ENCODE data around the gene ST3GAL3. TPM values are rescaled to one million over a fixed set of nuclear protein-coding genes. Genes with fewer than 3 reads are reported as not detected.

ST3GAL3 gene
- total RNA-seq, 4 donors from 2014 or later: 4.1 to 47.2 (median 19.0) TPM

DNA sequence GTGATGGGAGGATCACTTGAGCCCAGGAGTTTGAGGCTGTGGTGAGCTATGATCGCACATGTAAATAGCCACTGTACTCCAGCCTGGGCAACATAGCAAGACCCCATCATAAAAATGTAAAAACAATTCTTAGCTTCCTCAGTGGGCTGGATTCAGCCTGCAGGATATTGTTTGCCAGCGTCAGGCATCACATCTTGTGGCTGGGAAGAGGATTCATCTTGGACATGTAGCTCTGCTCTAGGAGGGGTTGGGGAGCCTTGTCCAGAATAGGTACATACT, 19.3 kb upstream of the ST3GAL3 start:
- Histone ChIP-seq H3K36me3 (no peaks in the 10 kb centered on the region), H3K27ac (no peak overlapping the region)
- intact Hi-C loops (cut with DNase I; ENCODE audit: low total_unique reads): no loop called here

DNA sequence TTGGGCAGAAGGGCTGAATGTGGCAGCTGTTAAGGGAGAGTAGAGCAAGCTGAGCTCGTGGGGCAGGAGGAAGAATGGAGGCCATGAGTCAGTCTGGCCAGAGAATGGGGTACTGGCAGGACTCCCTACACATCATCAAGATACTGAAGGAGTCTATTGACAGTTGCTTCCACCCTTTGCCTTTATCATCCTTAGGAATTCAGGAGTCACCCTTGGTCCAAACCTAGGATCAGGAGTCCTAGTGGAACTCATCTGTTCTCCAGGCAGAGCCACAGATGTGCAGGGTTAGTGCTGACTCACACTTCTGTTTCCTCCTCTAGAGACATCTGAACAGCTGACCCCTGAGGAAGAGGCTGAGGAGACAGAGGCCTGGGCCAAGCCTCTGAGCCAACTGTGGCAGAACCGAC, 18.7 kb upstream of the ST3GAL3 start:
- Histone ChIP-seq H3K4me3 (no peak overlapping the region), H3K27me3 (no peaks in the 10 kb centered on the region), H3K27ac (no peak overlapping the region), H3K9me3 (no peaks in the 10 kb centered on the region), H3K36me3 (no peaks in the 10 kb centered on the region), H3K4me1 (no peaks in the 10 kb centered on the region)
- TF ChIP-seq, protein P1, sequence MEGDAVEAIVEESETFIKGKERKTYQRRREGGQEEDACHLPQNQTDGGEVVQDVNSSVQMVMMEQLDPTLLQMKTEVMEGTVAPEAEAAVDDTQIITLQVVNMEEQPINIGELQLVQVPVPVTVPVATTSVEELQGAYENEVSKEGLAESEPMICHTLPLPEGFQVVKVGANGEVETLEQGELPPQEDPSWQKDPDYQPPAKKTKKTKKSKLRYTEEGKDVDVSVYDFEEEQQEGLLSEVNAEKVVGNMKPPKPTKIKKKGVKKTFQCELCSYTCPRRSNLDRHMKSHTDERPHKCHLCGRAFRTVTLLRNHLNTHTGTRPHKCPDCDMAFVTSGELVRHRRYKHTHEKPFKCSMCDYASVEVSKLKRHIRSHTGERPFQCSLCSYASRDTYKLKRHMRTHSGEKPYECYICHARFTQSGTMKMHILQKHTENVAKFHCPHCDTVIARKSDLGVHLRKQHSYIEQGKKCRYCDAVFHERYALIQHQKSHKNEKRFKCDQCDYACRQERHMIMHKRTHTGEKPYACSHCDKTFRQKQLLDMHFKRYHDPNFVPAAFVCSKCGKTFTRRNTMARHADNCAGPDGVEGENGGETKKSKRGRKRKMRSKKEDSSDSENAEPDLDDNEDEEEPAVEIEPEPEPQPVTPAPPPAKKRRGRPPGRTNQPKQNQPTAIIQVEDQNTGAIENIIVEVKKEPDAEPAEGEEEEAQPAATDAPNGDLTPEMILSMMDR (IDR thresholded peaks at IDR 0.05): no peak
- no peak for TF ChIP-seq POLR2A (IDR thresholded peaks at IDR 0.05)
- no peak for DNase-seq
- intact Hi-C loops (cut with DNase I; ENCODE audit: low total_unique reads): no loop called here

More for the DNA sequence above, 19.3 kb upstream of the ST3GAL3 start:
- TF ChIP-seq POLR2A (IDR thresholded peaks at IDR 0.05): no peak
- TF ChIP-seq, protein P1 (IDR thresholded peaks at IDR 0.05): no peak
- H3K9me3 ChIP-seq: no peaks in the 10 kb centered on the region
- H3K4me3 ChIP-seq: no peak overlapping the region
- H3K27me3 ChIP-seq: no peaks in the 10 kb centered on the region
- no peak for DNase-seq
- H3K4me1 ChIP-seq: no peaks in the 10 kb centered on the region

- no peak overlapping the region for H3K27ac ChIP-seq
- H3K4me1 ChIP-seq: no peaks in the 10 kb centered on the region
- DNase-seq: no peak
- no peak for TF ChIP-seq POLR2A (IDR thresholded peaks at IDR 0.05)
- TF ChIP-seq, protein P1 (IDR thresholded peaks at IDR 0.05): no peak
- H3K9me3 ChIP-seq: no peaks in the 10 kb centered on the region
- intact Hi-C loops (cut with DNase I; ENCODE audit: low total_unique reads): no loop called here
- no peak overlapping the region for H3K4me3 ChIP-seq
- no peaks in the 10 kb centered on the region for H3K36me3 ChIP-seq
- no peaks in the 10 kb centered on the region for H3K27me3 ChIP-seq
Measured at GRCh38 chr1:43689289-43689688, 18.0 kb upstream of the ST3GAL3 start.

DNA sequence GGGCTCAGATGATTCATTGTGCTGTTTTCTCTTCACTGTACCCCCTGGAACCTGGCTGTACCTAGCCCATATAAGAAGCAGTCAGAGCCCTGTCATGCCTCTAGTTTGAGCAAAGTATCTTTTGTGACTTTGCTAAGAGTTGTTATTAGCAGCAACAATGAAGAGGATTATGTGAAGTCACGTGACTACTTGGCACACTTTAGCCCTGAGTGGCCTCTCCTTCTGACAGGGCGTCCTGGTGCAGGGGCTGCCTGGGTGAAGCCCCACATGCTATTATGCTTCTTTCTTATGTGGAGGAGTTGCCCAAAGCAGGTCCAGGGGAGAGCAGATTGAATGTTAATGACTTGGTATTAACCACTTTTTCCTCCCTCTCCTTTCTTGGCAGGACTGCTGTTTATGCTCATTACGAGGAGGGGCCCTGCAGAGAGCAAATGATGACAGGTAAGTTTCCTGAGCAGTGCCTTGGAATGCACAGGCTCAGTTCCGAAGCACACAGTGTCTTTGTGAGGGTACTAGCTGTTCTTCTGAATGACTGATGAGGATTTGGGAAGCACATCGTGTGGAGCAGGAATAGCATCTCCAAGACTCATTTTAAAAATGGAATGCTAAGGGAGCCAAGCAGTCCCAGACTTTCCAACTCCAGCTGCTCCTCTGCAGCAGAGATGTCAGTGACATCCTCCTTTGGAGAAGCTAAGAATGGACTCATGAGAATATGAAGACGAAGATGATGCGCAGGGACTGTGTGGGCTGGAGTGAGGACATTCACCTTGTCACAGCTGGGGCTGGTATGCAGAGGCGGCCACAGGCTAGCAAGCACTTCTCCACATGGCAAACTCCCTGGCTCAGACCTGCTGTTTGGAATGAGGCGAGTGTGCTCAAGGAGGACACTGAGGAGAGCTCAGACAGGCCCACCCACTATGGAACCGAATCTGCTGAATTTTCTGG, 15.2 kb upstream of the ST3GAL3 start:
- Histone ChIP-seq H3K9me3 (no peaks in the 10 kb centered on the region), H3K27ac (peak overlapping the region in 1 of 2 donors; percentile 8), H3K4me1 (no peaks in the 10 kb centered on the region), H3K27me3 (no peaks in the 10 kb centered on the region), H3K36me3 (no peaks in the 10 kb centered on the region), H3K4me3 (no peak overlapping the region)
- no peak for DNase-seq
- TF ChIP-seq POLR2A (IDR thresholded peaks at IDR 0.05): no peak
- TF ChIP-seq, protein P1 (IDR thresholded peaks at IDR 0.05): no peak
- intact Hi-C loops (cut with DNase I; ENCODE audit: low total_unique reads): no loop called here

DNA sequence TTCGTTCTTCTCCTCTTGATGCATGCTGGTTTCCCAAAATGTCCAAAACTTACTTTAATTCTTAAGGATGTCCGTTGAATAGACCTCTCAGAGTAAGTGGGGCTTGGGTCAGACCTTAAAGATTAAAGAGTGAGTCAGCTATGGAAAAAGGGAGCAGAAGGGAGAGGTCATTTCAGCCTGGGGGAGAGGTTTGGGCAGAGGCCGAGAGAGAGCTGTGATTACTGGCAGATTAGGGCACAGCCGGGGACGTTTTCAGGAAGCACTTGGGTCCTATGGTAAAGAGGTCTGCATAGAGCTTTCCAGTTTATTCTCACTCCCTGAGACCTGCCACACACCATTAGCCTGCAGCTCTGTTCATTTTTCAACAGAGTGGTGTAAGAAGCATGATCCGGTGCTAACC, 14.0 kb upstream of the ST3GAL3 start:
- Histone ChIP-seq H3K4me1 (no peaks in the 10 kb centered on the region), H3K27ac (no peak overlapping the region), H3K36me3 (no peaks in the 10 kb centered on the region), H3K4me3 (no peak overlapping the region), H3K27me3 (no peaks in the 10 kb centered on the region), H3K9me3 (no peaks in the 10 kb centered on the region)
- DNase-seq: no peak
- TF ChIP-seq, protein P1 (IDR thresholded peaks at IDR 0.05): no peak
- no peak for TF ChIP-seq POLR2A (IDR thresholded peaks at IDR 0.05)
- intact Hi-C loops (cut with DNase I; ENCODE audit: low total_unique reads): no loop called here

All from uterus (tissue), 4 donors.